ENCODE results near the gene ATOH8.

DNA sequence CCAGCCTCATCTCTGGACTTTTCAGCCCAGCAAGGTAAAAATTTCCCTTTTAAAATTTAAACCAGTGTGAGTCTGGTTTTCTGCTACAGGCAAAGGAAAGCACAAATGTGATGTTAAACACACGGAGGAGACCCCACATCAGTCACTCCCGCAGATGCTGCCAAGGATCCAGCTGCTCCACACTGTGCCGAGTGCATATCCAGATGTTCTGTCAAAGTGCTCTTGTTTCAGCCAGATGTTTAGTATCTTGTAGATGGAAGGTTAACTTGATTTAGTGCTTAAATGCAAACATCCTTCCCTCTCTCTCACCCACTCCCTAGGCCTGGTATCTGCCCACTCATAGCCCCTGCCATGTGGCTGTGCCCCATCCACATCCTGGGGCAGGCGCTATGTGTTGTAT lies 15.8 kb upstream of the ATOH8 start:
- no peak for TF ChIP-seq YY1 (IDR thresholded peaks at IDR 0.05; ENCODE audit: insufficient read depth, insufficient read length)
- TF ChIP-seq ZNF274 (IDR thresholded peaks at IDR 0.05; ENCODE audit: low read depth, low read length) = no peak
- no peak for TF ChIP-seq SUZ12 (IDR thresholded peaks at IDR 0.05; ENCODE audit: extremely low read depth, insufficient read depth, insufficient read length)

Measured in NT2/D1 (cell line).